Activated effector memory CD4-positive, alpha-beta T cell treated with Interleukin-2 at 50 U/mL for 16 hours (primary cell): Measurements from ENCODE around the gene STOM.

Experiments used
- DNase-seq: peaks from one replicate; pipeline ENCODE4 v3.0.0-alpha.2; 2020

The STOM gene

DNA sequence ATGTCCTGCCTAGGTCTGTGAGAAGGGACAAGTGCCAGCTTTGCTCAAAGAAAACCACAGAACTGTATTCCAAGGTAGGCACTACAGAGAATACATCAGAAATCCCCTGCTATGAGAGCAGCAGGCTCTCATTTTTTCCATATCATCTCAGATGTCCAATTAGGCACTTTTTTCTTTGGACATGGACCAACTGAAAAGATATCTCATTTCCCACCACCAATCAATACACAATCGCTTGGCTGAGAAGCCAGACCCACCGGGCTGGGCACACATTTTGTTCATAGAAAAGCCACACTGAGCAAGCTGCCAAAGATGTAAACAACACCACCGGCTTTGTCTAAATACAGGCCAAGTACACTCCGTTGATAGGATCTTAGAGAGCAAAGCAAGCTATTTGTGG lies 25.9 kb downstream of the STOM start:
- DNase-seq: no peak

GRCh38 chr9:121340676-121341392 lies 29.2 kb downstream of the STOM start:
- DNase-seq: no peak

- DNase-seq: no peak
Observed at GRCh38 chr9:121339437-121339836, 30.6 kb downstream of the STOM start.

GRCh38 chr9:121336665-121337064 lies 33.4 kb downstream of the STOM start:
- no peak for DNase-seq

- no peak for DNase-seq
Observed at GRCh38 chr9:121333950-121334773, 35.9 kb downstream of the STOM start.

- DNase-seq: no peak
Observed at GRCh38 chr9:121331992-121332685, 37.9 kb downstream of the STOM start.

DNA sequence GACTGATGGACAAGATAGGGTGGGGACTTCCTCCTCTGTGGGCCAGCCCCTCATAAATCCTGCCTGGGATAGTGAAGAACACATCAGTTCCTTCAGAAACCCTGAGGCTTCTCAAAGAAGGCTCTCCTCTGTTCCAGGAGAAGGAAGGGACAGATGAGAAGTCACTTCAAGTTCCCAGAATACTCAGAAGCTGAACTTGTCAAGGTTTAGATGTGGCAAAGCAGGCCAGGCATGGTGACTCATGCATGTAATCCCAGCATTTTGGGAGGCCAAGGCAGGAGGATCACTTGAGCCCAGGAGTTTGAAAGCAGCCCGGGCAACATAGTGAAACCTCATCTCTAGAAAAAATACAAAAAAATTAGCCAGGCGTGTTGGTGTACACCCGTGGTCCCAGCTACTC lies 38.5 kb downstream of the STOM start:
- no peak for DNase-seq

DNA sequence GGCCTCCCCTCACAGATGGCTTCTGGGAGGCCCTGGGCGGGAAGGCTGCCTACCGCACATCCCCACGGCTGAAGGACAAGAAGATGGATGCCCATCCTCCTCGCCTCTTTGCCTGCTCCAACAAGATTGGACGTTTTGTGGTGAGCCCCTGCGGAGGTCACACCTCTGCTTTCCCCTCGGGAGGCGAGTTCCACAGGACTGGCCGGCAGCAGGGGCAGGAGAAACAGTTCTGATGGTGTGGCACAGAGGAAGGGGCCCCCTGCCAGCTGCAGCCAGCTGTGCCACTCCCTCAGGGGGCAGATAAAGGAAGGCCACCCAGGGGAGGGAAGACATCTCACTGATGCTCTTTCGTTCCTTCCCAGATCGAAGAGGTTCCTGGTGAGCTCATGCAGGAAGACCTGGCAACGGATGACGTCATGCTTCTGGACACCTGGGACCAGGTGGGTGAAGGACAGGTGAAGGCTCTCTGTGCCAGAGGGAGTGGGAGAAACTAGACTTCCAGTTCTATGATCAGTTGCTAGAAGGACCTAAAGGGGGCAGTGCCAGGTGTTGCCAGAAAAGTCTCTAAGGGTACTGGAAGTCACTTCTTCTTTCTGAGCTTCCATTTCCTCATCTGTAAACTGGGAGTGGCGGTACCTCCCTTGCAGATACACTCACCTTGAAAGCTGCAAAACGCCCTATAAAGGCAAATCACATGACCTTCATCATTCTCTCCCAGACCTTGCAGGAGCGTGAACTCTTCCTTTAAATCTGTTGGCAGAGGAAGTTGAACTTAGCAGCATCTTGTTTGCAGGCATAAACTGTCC lies 41.0 kb downstream of the STOM start:
- DNase-seq: no peak

GRCh38 chr9:121328476-121328875 lies 41.6 kb downstream of the STOM start:
- DNase-seq: no peak

DNA sequence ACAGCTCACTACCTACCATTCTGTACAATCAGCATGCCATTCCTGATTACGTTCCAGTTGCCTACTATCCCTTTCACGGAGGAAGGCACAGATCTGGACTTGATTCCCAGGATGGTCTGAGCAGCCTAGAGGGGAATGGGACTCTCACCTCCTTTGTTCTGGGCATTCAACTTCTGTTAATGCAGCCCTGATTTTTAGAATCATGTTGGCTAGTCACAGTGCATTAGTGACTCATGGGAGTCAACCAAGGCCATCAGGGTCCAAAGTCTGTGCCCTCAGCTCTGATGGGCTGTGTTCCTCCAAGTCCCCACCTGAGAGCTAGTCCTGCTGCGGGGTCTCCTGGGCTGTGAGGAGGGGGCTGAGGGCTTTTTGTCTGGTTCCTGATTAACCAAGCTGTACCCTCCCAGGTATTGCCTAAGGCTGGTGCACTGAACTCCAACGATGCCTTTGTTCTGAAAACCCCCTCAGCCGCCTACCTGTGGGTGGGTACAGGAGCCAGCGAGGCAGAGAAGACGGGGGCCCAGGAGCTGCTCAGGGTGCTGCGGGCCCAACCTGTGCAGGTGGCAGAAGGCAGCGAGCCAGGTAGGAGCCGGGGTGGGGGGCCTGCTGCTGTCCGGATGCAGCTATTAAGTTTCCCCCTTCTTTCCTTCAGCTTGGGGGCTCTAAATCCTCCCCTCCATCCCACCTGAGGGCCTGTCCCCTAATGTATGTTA lies 43.0 kb downstream of the STOM start:
- DNase-seq: no peak

DNA sequence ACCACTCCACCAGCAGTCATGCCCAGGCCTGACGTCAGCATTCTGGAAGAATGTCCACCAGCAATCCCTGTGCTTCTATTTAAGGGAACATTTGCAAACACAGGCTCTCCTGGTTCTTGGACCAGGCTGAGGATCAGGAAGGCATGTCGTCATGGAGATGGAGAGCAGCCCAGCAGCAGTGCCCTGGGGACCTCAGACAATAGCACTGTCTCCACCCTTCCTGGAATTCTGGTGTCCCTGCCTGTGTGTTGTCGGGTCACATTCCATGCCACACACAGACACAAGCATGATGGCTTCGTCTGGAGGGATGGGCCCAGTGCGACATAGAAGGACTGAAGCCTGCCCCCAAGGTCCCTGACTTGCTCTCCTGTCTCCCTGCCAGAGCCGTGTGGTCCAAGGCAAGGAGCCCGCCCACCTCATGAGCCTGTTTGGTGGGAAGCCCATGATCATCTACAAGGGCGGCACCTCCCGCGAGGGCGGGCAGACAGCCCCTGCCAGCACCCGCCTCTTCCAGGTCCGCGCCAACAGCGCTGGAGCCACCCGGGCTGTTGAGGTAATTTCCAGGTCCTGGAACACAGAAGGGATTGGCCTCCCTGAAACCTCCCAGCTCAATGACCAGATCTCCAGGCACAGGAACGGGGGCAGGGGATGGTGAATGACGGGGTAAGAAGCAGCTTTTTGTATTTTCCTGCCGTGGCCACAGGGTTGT lies 43.8 kb downstream of the STOM start:
- no peak for DNase-seq

DNA sequence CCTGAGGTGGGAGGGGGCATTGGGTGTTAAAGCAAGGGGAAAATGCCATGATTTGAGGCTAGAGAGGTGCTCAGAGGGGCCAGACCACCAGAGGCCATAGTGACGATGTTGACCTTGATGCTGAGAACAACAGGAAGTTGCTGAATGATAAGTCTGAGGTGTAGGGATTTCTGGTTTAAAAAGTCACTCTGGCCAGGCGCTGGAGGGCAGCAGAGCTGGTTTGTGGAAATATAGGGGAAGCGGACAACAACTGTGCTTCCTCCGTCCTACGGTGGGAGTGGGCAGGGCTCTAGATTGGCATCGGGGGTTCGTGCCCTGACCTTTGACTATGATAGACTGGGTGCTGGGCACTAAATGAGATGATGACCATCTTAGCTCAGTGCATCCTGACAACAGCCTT lies 44.7 kb downstream of the STOM start:
- no peak for DNase-seq

- no peak for DNase-seq
Observed at GRCh38 chr9:121324755-121325154, 45.3 kb downstream of the STOM start.

GRCh38 chr9:121324316-121324715 lies 45.7 kb downstream of the STOM start:
- DNase-seq: no peak

DNA sequence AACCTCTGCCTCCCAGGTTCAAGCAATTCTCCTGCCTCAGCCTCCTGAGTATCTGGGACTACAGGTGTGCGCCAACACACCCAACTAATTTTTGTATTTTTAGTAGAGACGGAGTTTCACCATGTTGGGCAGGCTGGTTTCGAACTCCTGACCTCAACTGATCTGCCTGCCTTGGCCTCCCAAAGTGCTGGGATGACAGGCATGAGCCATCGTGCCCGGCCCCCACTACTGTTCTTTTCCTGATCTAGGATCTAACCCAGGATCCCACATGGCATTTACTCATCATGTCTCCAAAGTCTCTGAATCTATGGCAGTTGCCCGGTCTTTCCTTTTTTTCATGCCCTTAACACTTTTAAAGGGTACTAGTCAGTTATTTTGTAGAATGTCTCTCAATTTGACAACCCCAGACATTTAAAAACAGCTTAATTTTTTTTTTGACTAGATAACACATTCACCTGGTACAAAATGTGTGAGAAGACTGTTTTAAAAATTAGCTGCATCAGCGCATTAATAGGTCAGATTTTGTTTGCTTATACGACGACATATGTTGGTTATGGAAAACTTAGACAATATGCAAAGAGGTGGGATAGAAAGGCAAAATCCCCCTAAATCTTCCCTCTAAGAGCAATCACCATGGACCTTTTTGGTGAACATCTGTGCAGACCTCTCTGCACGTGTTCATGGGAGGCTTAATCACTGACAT lies 46.5 kb downstream of the STOM start:
- DNase-seq: no peak

- DNase-seq: no peak
Observed at GRCh38 chr9:121322737-121323448, 47.2 kb downstream of the STOM start.

GRCh38 chr9:121322037-121322736 lies 47.9 kb downstream of the STOM start:
- DNase-seq: no peak

- no peak for DNase-seq
Observed at GRCh38 chr9:121321016-121321503, 49.0 kb downstream of the STOM start.

GRCh38 chr9:121319383-121319780 lies 50.7 kb downstream of the STOM start:
- no peak for DNase-seq
